IMR-90 (cell line): ENCODE measurements around the gene GLB1L. TPM values are rescaled to one million over a fixed set of nuclear protein-coding genes. Genes with fewer than 3 reads are reported as not detected.
A peak's percentile ranks its signal among the peaks of the same experiment; 100 is the strongest.

Experiments used
- ATAC-seq: fragments of 200-7000 bp; cut with Tn5 transposase; 2 replicates; pipeline ENCODE4 v1.9.1; 2020; ENCODE audit warnings: low read depth, mild to moderate bottlenecking, moderate library complexity
- BruUV-seq: library from RNA; stranded (reverse); fragments of 400-500 nt; replicated peaks from 2 replicates; lab custom pipeline; 2021; lab: Mats Ljungman, UMichigan
- CTCF ChIA-PET: fragments of 300-600 bp; formaldehyde crosslinking; extraction: SDS; loops from one replicate; lab custom pipeline; 2021; ENCODE audit warnings: antibody characterized with exemption; lab: Yijun Ruan, JAX
- POLR2A ChIA-PET: fragments of 300-600 bp; sonication (Branson Sonifier 250); formaldehyde crosslinking; loops from one replicate; lab custom pipeline; 2022; ENCODE audit warnings: antibody characterized with exemption; ENCODE audit not compliant: unreplicated experiment; lab: Charles Lee
- DNase-seq: peaks from one replicate; pipeline ENCODE4 v3.0.0; 2013
- H2AFZ ChIP-seq: replicated peaks from 2 replicates; pipeline ENCODE3; 2013; ENCODE audit warnings: low read length, mild to moderate bottlenecking; ENCODE audit not compliant: poor library complexity
- H2AK5ac ChIP-seq: 2 replicates; pipeline ENCODE4 v1.6.1; 2013; ENCODE audit warnings: low read depth, low read length, inconsistent platforms
- H2AK9ac ChIP-seq: replicated peaks from 2 replicates; pipeline ENCODE3; 2013; ENCODE audit warnings: mild to moderate bottlenecking, low read depth, low read length, moderate library complexity; ENCODE audit not compliant: poor library complexity
- H2BK120ac ChIP-seq: 2 replicates; pipeline ENCODE4 v1.6.1; 2013; ENCODE audit warnings: low read depth, low read length, inconsistent platforms
- H2BK15ac ChIP-seq: 3 replicates; pipeline ENCODE4 v1.6.1; 2013; ENCODE audit warnings: low read depth, low read length, inconsistent platforms
- H2BK20ac ChIP-seq: 2 replicates; pipeline ENCODE4 v1.6.1; 2013; ENCODE audit warnings: low read depth, mild to moderate bottlenecking, inconsistent platforms, low read length, moderate library complexity
- H2BK5ac ChIP-seq: 2 replicates; pipeline ENCODE4 v1.6.1; 2013; ENCODE audit warnings: mild to moderate bottlenecking, low read depth, low read length, inconsistent platforms; ENCODE audit not compliant: poor library complexity, severe bottlenecking
- H3K14ac ChIP-seq: replicated peaks from 2 replicates; pipeline ENCODE4 v1.6.1; 2013; ENCODE audit warnings: low read depth, low read length, inconsistent platforms
- H3K18ac ChIP-seq: 2 replicates; pipeline ENCODE4 v1.6.1; 2013; ENCODE audit warnings: low read depth, low read length, control low read depth
- H3K23ac ChIP-seq: 2 replicates; pipeline ENCODE4 v1.6.1; 2013; ENCODE audit warnings: low read depth, low read length, inconsistent platforms
- H3K27ac ChIP-seq: 2 replicates; pipeline ENCODE4 v1.5.1; 2013; ENCODE audit warnings: mild to moderate bottlenecking, control low read depth, low read length; ENCODE audit not compliant: insufficient read depth
- H3K27me3 ChIP-seq: 2 replicates; pipeline ENCODE4 v1.6.1; 2013; ENCODE audit warnings: low read length; ENCODE audit not compliant: control insufficient read depth, insufficient read depth
- H3K36me3 ChIP-seq: 2 replicates; pipeline ENCODE4 v1.6.1; 2013; ENCODE audit warnings: low read length, mixed read lengths; ENCODE audit not compliant: control insufficient read depth, insufficient read depth
- H3K4ac ChIP-seq: 2 replicates; pipeline ENCODE4 v1.6.1; 2013; ENCODE audit warnings: low read depth, low read length, inconsistent platforms
- H3K4me1 ChIP-seq: 2 replicates; pipeline ENCODE4 v1.6.1; 2013; ENCODE audit warnings: low read length, mixed read lengths; ENCODE audit not compliant: control insufficient read depth, insufficient read depth
- H3K4me2 ChIP-seq: 2 replicates; pipeline ENCODE4 v1.6.1; 2013; ENCODE audit warnings: low read depth, mild to moderate bottlenecking, control low read depth, low read length, moderate library complexity
- H3K4me3 ChIP-seq: 2 replicates; pipeline ENCODE4 v1.5.1; 2013; ENCODE audit warnings: low read depth, mild to moderate bottlenecking, control low read depth, low read length, moderate library complexity; ENCODE audit not compliant: insufficient read depth
- H3K56ac ChIP-seq: 2 replicates; pipeline ENCODE4 v1.6.1; 2013; ENCODE audit warnings: low read length, inconsistent platforms; ENCODE audit not compliant: insufficient read depth; ENCODE audit errors: extremely low read depth
- H3K79me1 ChIP-seq, 2 experiments: 2 replicates each; pipeline ENCODE4 v1.6.1; 2013; ENCODE audit warnings: low read length in 2 of 2, inconsistent platforms in 1 of 2, low read depth in 1 of 2
- H3K9ac ChIP-seq: 2 replicates; pipeline ENCODE4 v1.6.1; 2013; ENCODE audit warnings: low read depth, low read length, control low read depth
- H3K9me1 ChIP-seq: 2 replicates; pipeline ENCODE4 v1.6.1; 2013; ENCODE audit warnings: low read length, inconsistent platforms; ENCODE audit not compliant: insufficient read depth
- H3K9me3 ChIP-seq: 2 replicates; pipeline ENCODE4 v1.6.1; 2013; ENCODE audit warnings: low read length; ENCODE audit not compliant: control insufficient read depth, insufficient read depth
- H4K20me1 ChIP-seq: 2 replicates; pipeline ENCODE4 v1.6.1; 2013; ENCODE audit warnings: low read length, inconsistent platforms; ENCODE audit not compliant: insufficient read depth
- H4K5ac ChIP-seq: 2 replicates; pipeline ENCODE4 v1.6.1; 2013; ENCODE audit warnings: mild to moderate bottlenecking, low read depth, low read length, control low read depth
- H4K8ac ChIP-seq, 2 experiments: 2 replicates each; pipeline ENCODE4 v1.6.1; 2013; ENCODE audit warnings: low read depth in 2 of 2, low read length in 2 of 2, control low read depth in 1 of 2, inconsistent platforms in 1 of 2
- H4K91ac ChIP-seq: 2 replicates; pipeline ENCODE4 v1.6.1; 2013; ENCODE audit warnings: low read depth, low read length, inconsistent platforms; ENCODE audit not compliant: insufficient read depth
- MAZ ChIP-seq: IDR thresholded peaks from 2 replicates; pipeline ENCODE4 v1.6.1; 2012; ENCODE audit warnings: low read depth, mild to moderate bottlenecking, low read length, improper control_type of control experiment, moderate library complexity, borderline replicate concordance
- MXI1 ChIP-seq: IDR thresholded peaks from 2 replicates; pipeline ENCODE4 v1.6.1; 2012; ENCODE audit warnings: low read depth, mild to moderate bottlenecking, low read length, moderate library complexity, borderline replicate concordance
- NFE2L2 ChIP-seq: fragments of 150-350 bp; IDR thresholded peaks from 2 replicates; pipeline ENCODE4 v1.6.1; 2016; ENCODE audit warnings: low read depth, mild to moderate bottlenecking, low read length
- RCOR1 ChIP-seq: IDR thresholded peaks from 2 replicates; pipeline ENCODE4 v1.6.1; 2012; ENCODE audit warnings: mild to moderate bottlenecking, low read length, improper control_type of control experiment; ENCODE audit not compliant: insufficient replicate concordance
- WGBS, 2 experiments: methylation state at CpG; one replicate each; pipeline versions ENCODE4 v1.1.5 to v1.1.7; 2013; ENCODE audit warnings: missing lambda C conversion rate in 2 of 2; ENCODE audit not compliant: insufficient read length in 1 of 2; ENCODE audit errors: extremely low coverage in 2 of 2; 5-methylcytosine and 5-hydroxymethylcytosine counted together
- dilution Hi-C: fragments of 300-500 bp; cut with HindIII; formaldehyde crosslinking; loops from one replicate; pipeline ENCODE4 v1.14.3; 2018; ENCODE audit warnings: low sequenced_read_pairs; ENCODE audit not compliant: unreplicated experiment
- in situ Hi-C: fragments of 300-500 bp; cut with MboI; formaldehyde crosslinking; loops from 3 replicates; pipeline ENCODE4 v1.14.3; 2019; ENCODE audit warnings: low sequenced_read_pairs, inconsistent platforms, mixed read lengths
- intact Hi-C: fragments of 100-400 bp; cut with micrococcal nuclease; formaldehyde crosslinking; loops from 2 replicates; pipeline ENCODE4 v1.10.0; 2022
- polyA plus RNA-seq, 3 experiments: library from polyadenylated mRNA; depleted of rRNA; stranded (reverse); fragments of >200 nt; gene quantifications; 2 replicates each; pipeline ENCODE4 v1.2.3, GENCODE V29; 2012; ENCODE audit warnings: low replicate concordance in 1 of 3
- total RNA-seq: library from RNA; depleted of rRNA; stranded (reverse); fragments of >200 nt; gene quantifications from 2 replicates; pipeline ENCODE4 v1.2.3, GENCODE V29; 2012

The GLB1L gene
- total and polyA plus RNA-seq, 2 of the 4 experiments (the other 2 are of a cell fraction): 4.1 to 6.2 TPM

DNA sequence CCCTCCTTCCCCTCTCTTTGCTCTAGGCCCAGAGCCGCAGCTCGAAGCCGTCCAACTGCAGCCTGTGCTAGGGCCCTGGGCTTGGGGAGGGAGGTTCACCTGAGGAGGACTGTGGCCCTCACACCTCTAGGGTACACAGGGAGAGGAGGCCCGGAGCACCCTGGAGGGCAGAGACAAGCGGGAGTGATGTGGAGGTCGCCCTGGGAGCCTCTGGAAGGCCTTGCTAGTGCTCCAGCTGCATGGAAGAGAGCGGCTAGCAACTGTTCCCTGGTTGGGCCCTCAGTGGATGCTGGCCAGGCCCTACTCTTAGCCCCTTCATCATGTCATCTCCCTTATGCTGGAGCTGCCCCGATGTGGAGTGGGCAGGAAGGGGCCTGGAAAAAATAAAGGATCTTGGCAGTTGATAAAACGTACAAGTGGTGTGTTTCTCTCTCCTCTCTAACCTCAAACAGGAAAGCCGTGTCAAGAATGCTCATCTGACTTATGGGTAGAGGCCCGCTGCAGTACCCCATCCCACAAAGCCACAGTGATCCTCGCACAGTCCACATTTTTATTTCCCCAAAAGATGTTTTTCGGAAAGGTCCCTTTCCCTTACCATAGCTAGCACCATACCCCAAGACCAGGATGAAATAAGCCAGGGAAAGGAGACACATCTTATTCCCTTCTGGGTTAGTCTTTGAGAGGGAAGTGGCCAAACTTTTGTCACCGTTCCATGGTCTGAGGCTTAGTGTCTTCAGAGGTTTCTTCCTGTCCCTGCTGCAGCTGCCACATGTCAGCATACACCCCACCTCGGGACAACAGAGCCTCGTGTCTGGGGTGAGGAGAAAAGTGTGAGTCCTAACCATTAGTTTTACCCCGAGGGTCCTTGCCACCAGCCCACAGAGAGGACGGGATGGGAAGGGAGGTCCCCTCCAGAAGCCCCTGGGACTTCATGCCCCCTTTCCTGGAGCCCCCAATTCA is 35.7 kb downstream of the GLB1L start:
- H3K79me1 ChIP-seq: peaks cover 5 to 23% of the 10 kb centered on the region in 2 experiments; a peak in 3 of 4 replicates
- no peaks in the 10 kb centered on the region for H3K27me3 ChIP-seq
- ChIA-PET POLR2A (no interaction called here), CTCF (no interaction called here)
- no peak overlapping the region for H2BK15ac ChIP-seq
- no peaks in the 10 kb centered on the region for H3K9me3 ChIP-seq
- no peak overlapping the region for H2AK5ac ChIP-seq
- DNase-seq: no peak
- no peak overlapping the region for H3K23ac ChIP-seq
- in situ Hi-C loops (loop anchor here (5.0 kb wide), 1 partner anchor 37 kb away; the partner anchor contains the start of gene SLC23A3), dilution Hi-C loops (no loop called here), intact Hi-C loops (no loop called here)
- H3K4me3 ChIP-seq: no peak overlapping the region
- no peak overlapping the region for H3K9ac ChIP-seq
- H2BK120ac ChIP-seq: no peak overlapping the region
- WGBS, 2 experiments: 90% methylated on average over 2 of the region's 18 CpGs; no CpG with 5 or more reads in 1 of the 2 experiments
- no peak overlapping the region for H2AK9ac ChIP-seq
- H2BK20ac ChIP-seq: no peak overlapping the region
- no peak overlapping the region for H4K5ac ChIP-seq
- TF ChIP-seq NFE2L2 (no peak), RCOR1 (no peak), MAZ (no peak), MXI1 (no peak)
- H3K4me2 ChIP-seq: no peak overlapping the region
- no peak overlapping the region for H3K4ac ChIP-seq
- ATAC-seq: no peak
- H4K20me1 ChIP-seq: peaks cover 9% of the 10 kb centered on the region; the same call in 1 of the 2 replicates
- peaks cover 16% of the 10 kb centered on the region for H3K4me1 ChIP-seq
- H3K14ac ChIP-seq: no peak overlapping the region
- no peak overlapping the region for H4K8ac ChIP-seq
- no peak overlapping the region for H3K56ac ChIP-seq
- H3K27ac ChIP-seq: no peak overlapping the region
- H2BK5ac ChIP-seq: no peak overlapping the region
- H3K9me1 ChIP-seq: peaks cover 8% of the 10 kb centered on the region; the same call in 1 of the 2 replicates
- peaks cover 49% of the 10 kb centered on the region for H3K36me3 ChIP-seq
- BruUV-seq: no TSS peak
- H4K91ac ChIP-seq: no peak overlapping the region
- no peak overlapping the region for H3K18ac ChIP-seq
- H2AFZ ChIP-seq: peak overlapping the region; percentile 46
